HG03378 (cell line): ENCODE data around the gene ABCG1.

Experiments
- ATAC-seq: cut with Tn5 transposase; IDR thresholded peaks from one replicate; pipeline ENCODE4 v1.9.1; 2021; ENCODE audit warnings: mild to moderate bottlenecking, moderate library complexity; ENCODE audit not compliant: unreplicated experiment

Gene ABCG1

DNA sequence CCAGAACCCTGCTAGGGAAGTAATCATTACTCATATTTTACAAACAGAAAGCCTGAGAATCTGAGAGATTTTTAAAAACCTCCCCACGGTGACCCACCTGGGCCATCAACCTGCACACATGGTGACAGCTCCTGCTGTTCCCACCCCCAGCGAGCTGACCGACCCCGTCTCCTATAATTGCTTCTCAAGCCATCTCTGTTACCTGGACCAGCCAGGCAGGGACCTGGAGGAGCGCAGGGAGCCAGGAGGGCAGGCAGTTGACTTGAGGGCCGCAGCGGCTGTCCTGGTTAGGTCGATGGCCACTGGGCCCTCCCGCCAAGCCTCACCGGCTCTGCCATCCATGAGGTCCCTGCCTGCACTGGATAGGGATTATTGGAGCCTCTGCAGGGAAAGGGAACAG, 124.2 kb downstream of the ABCG1 start:
- ATAC-seq = no peak

- ATAC-seq = no peak
These were observed 124.6 kb downstream of the ABCG1 start for GRCh38 chr21:42343556-42343955.

- ATAC-seq = no peak
These were observed 125.1 kb downstream of the ABCG1 start for GRCh38 chr21:42343963-42344510.

DNA sequence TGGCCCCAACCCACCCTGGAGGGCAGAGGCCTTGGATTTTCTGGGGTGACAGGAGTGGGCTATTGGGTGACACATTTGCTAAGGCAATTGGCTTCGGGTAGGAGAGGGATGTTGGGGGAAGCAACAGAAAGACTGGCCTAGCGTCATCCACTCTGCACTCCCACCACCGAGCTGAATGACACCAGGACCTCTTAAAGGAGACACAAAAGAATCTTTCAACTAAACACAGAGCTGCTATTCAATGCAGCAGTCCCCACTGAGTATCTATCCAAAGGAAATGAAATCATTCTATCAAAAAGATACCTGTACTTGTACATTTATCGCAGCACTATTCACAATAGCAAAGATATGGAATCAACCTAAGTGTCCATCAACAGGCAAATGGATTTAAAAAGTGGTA, 125.7 kb downstream of the ABCG1 start:
- ATAC-seq = no peak

GRCh38 chr21:42346441-42346840, 127.5 kb downstream of the ABCG1 start:
- ATAC-seq = no peak
